IMR-90 (cell line): ENCODE results near the gene PTPRN2. TPM values are rescaled to one million over a fixed set of nuclear protein-coding genes. Genes with fewer than 3 reads are reported as not detected.

Experiments
- ATAC-seq: fragments of 200-7000 bp; cut with Tn5 transposase; 2 replicates; pipeline ENCODE4 v1.9.1; 2020; ENCODE audit warnings: low read depth, mild to moderate bottlenecking, moderate library complexity
- BruUV-seq: library from RNA; stranded (reverse); fragments of 400-500 nt; replicated peaks from 2 replicates; lab custom pipeline; 2021; lab: Mats Ljungman, UMichigan
- CTCF ChIA-PET: fragments of 300-600 bp; formaldehyde crosslinking; extraction: SDS; loops from one replicate; lab custom pipeline; 2021; ENCODE audit warnings: antibody characterized with exemption; lab: Yijun Ruan, JAX
- POLR2A ChIA-PET: fragments of 300-600 bp; sonication (Branson Sonifier 250); formaldehyde crosslinking; loops from one replicate; lab custom pipeline; 2022; ENCODE audit warnings: antibody characterized with exemption; ENCODE audit not compliant: unreplicated experiment; lab: Charles Lee
- DNase-seq: peaks from one replicate; pipeline ENCODE4 v3.0.0; 2013
- H2AFZ ChIP-seq: replicated peaks from 2 replicates; pipeline ENCODE3; 2013; ENCODE audit warnings: low read length, mild to moderate bottlenecking; ENCODE audit not compliant: poor library complexity
- H2AK5ac ChIP-seq: 2 replicates; pipeline ENCODE4 v1.6.1; 2013; ENCODE audit warnings: low read depth, low read length, inconsistent platforms
- H2AK9ac ChIP-seq: replicated peaks from 2 replicates; pipeline ENCODE3; 2013; ENCODE audit warnings: mild to moderate bottlenecking, low read depth, low read length, moderate library complexity; ENCODE audit not compliant: poor library complexity
- H2BK120ac ChIP-seq: 2 replicates; pipeline ENCODE4 v1.6.1; 2013; ENCODE audit warnings: low read depth, low read length, inconsistent platforms
- H2BK15ac ChIP-seq: 3 replicates; pipeline ENCODE4 v1.6.1; 2013; ENCODE audit warnings: low read depth, low read length, inconsistent platforms
- H2BK20ac ChIP-seq: 2 replicates; pipeline ENCODE4 v1.6.1; 2013; ENCODE audit warnings: low read depth, mild to moderate bottlenecking, inconsistent platforms, low read length, moderate library complexity
- H2BK5ac ChIP-seq: 2 replicates; pipeline ENCODE4 v1.6.1; 2013; ENCODE audit warnings: mild to moderate bottlenecking, low read depth, low read length, inconsistent platforms; ENCODE audit not compliant: poor library complexity, severe bottlenecking
- H3K14ac ChIP-seq: replicated peaks from 2 replicates; pipeline ENCODE4 v1.6.1; 2013; ENCODE audit warnings: low read depth, low read length, inconsistent platforms
- H3K18ac ChIP-seq: 2 replicates; pipeline ENCODE4 v1.6.1; 2013; ENCODE audit warnings: low read depth, low read length, control low read depth
- H3K23ac ChIP-seq: 2 replicates; pipeline ENCODE4 v1.6.1; 2013; ENCODE audit warnings: low read depth, low read length, inconsistent platforms
- H3K27ac ChIP-seq: 2 replicates; pipeline ENCODE4 v1.5.1; 2013; ENCODE audit warnings: mild to moderate bottlenecking, control low read depth, low read length; ENCODE audit not compliant: insufficient read depth
- H3K27me3 ChIP-seq: 2 replicates; pipeline ENCODE4 v1.6.1; 2013; ENCODE audit warnings: low read length; ENCODE audit not compliant: control insufficient read depth, insufficient read depth
- H3K36me3 ChIP-seq: 2 replicates; pipeline ENCODE4 v1.6.1; 2013; ENCODE audit warnings: low read length, mixed read lengths; ENCODE audit not compliant: control insufficient read depth, insufficient read depth
- H3K4ac ChIP-seq: 2 replicates; pipeline ENCODE4 v1.6.1; 2013; ENCODE audit warnings: low read depth, low read length, inconsistent platforms
- H3K4me1 ChIP-seq: 2 replicates; pipeline ENCODE4 v1.6.1; 2013; ENCODE audit warnings: low read length, mixed read lengths; ENCODE audit not compliant: control insufficient read depth, insufficient read depth
- H3K4me2 ChIP-seq: 2 replicates; pipeline ENCODE4 v1.6.1; 2013; ENCODE audit warnings: low read depth, mild to moderate bottlenecking, control low read depth, low read length, moderate library complexity
- H3K4me3 ChIP-seq: 2 replicates; pipeline ENCODE4 v1.5.1; 2013; ENCODE audit warnings: low read depth, mild to moderate bottlenecking, control low read depth, low read length, moderate library complexity; ENCODE audit not compliant: insufficient read depth
- H3K56ac ChIP-seq: 2 replicates; pipeline ENCODE4 v1.6.1; 2013; ENCODE audit warnings: low read length, inconsistent platforms; ENCODE audit not compliant: insufficient read depth; ENCODE audit errors: extremely low read depth
- H3K79me1 ChIP-seq, 2 experiments: 2 replicates each; pipeline ENCODE4 v1.6.1; 2013; ENCODE audit warnings: low read length in 2 of 2, inconsistent platforms in 1 of 2, low read depth in 1 of 2
- H3K9ac ChIP-seq: 2 replicates; pipeline ENCODE4 v1.6.1; 2013; ENCODE audit warnings: low read depth, low read length, control low read depth
- H3K9me1 ChIP-seq: 2 replicates; pipeline ENCODE4 v1.6.1; 2013; ENCODE audit warnings: low read length, inconsistent platforms; ENCODE audit not compliant: insufficient read depth
- H3K9me3 ChIP-seq: 2 replicates; pipeline ENCODE4 v1.6.1; 2013; ENCODE audit warnings: low read length; ENCODE audit not compliant: control insufficient read depth, insufficient read depth
- H4K20me1 ChIP-seq: 2 replicates; pipeline ENCODE4 v1.6.1; 2013; ENCODE audit warnings: low read length, inconsistent platforms; ENCODE audit not compliant: insufficient read depth
- H4K5ac ChIP-seq: 2 replicates; pipeline ENCODE4 v1.6.1; 2013; ENCODE audit warnings: mild to moderate bottlenecking, low read depth, low read length, control low read depth
- H4K8ac ChIP-seq, 2 experiments: 2 replicates each; pipeline ENCODE4 v1.6.1; 2013; ENCODE audit warnings: low read depth in 2 of 2, low read length in 2 of 2, control low read depth in 1 of 2, inconsistent platforms in 1 of 2
- H4K91ac ChIP-seq: 2 replicates; pipeline ENCODE4 v1.6.1; 2013; ENCODE audit warnings: low read depth, low read length, inconsistent platforms; ENCODE audit not compliant: insufficient read depth
- MAFK ChIP-seq: IDR thresholded peaks from 2 replicates; pipeline ENCODE4 v1.6.1; 2012; ENCODE audit warnings: low read depth, low read length, improper control_type of control experiment
- MAZ ChIP-seq: IDR thresholded peaks from 2 replicates; pipeline ENCODE4 v1.6.1; 2012; ENCODE audit warnings: low read depth, mild to moderate bottlenecking, low read length, improper control_type of control experiment, moderate library complexity, borderline replicate concordance
- MXI1 ChIP-seq: IDR thresholded peaks from 2 replicates; pipeline ENCODE4 v1.6.1; 2012; ENCODE audit warnings: low read depth, mild to moderate bottlenecking, low read length, moderate library complexity, borderline replicate concordance
- NFE2L2 ChIP-seq: fragments of 150-350 bp; IDR thresholded peaks from 2 replicates; pipeline ENCODE4 v1.6.1; 2016; ENCODE audit warnings: low read depth, mild to moderate bottlenecking, low read length
- RCOR1 ChIP-seq: IDR thresholded peaks from 2 replicates; pipeline ENCODE4 v1.6.1; 2012; ENCODE audit warnings: mild to moderate bottlenecking, low read length, improper control_type of control experiment; ENCODE audit not compliant: insufficient replicate concordance
- RFX5 ChIP-seq: IDR thresholded peaks from 2 replicates; pipeline ENCODE4 v1.8.0; 2012; ENCODE audit warnings: low read depth, mild to moderate bottlenecking, low read length, moderate library complexity
- SMC3 ChIP-seq: fragments of 150-350 bp; IDR thresholded peaks from 2 replicates; pipeline ENCODE4 v1.6.1; 2016; ENCODE audit warnings: low read depth, mild to moderate bottlenecking, antibody characterized with exemption, low read length, moderate library complexity
- WGBS, 2 experiments: methylation state at CpG; one replicate each; pipeline versions ENCODE4 v1.1.5 to v1.1.7; 2013; ENCODE audit warnings: missing lambda C conversion rate in 2 of 2; ENCODE audit not compliant: insufficient read length in 1 of 2; ENCODE audit errors: extremely low coverage in 2 of 2; 5-methylcytosine and 5-hydroxymethylcytosine counted together
- dilution Hi-C: fragments of 300-500 bp; cut with HindIII; formaldehyde crosslinking; loops from one replicate; pipeline ENCODE4 v1.14.3; 2018; ENCODE audit warnings: low sequenced_read_pairs; ENCODE audit not compliant: unreplicated experiment
- in situ Hi-C: fragments of 300-500 bp; cut with MboI; formaldehyde crosslinking; loops from 3 replicates; pipeline ENCODE4 v1.14.3; 2019; ENCODE audit warnings: low sequenced_read_pairs, inconsistent platforms, mixed read lengths
- intact Hi-C: fragments of 100-400 bp; cut with micrococcal nuclease; formaldehyde crosslinking; loops from 2 replicates; pipeline ENCODE4 v1.10.0; 2022
- polyA plus RNA-seq, 3 experiments: library from polyadenylated mRNA; depleted of rRNA; stranded (reverse); fragments of >200 nt; gene quantifications; 2 replicates each; pipeline ENCODE4 v1.2.3, GENCODE V29; 2012; ENCODE audit warnings: low replicate concordance in 1 of 3
- total RNA-seq: library from RNA; depleted of rRNA; stranded (reverse); fragments of >200 nt; gene quantifications from 2 replicates; pipeline ENCODE4 v1.2.3, GENCODE V29; 2012
- TF ChIP-seq, protein P1 (sequence below): fragments of 150-350 bp; IDR thresholded peaks from 2 replicates; pipeline ENCODE4 v1.6.1; 2016; ENCODE audit warnings: low read depth, mild to moderate bottlenecking, low read length, moderate library complexity, borderline replicate concordance

PTPRN2 gene
- total and polyA plus RNA-seq, 2 of the 4 experiments (the other 2 are of a cell fraction), result 0.03 TPM; not detected in 1

DNA sequence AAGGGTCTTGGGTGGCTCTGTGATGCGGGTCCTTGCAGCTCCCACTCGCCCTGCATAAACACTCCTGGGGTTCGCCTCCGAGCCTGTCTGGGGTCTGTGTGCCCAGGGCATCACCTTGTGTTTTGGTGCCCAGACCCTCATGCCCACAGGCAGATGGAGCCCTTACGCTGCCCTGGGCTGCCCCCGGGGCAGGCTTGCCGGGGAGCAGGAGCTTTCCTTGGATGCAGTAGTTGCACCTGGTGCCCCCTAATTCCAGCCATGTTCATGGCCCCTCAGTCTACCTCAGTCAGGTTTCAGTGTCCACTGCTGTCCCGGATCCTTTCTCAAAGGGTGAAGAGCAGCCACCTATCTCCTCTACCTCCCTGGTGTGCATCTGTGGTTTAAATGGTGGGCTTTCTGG, 396.0 kb downstream of the PTPRN2 start:
- Histone ChIP-seq H2AK5ac (no peak overlapping the region), H4K8ac (no peak overlapping the region), H3K23ac (no peak overlapping the region), H3K27me3 (no peaks in the 10 kb centered on the region), H3K27ac (no peak overlapping the region), H3K9ac (no peak overlapping the region), H3K9me3 (peaks cover 65% of the 10 kb centered on the region), H3K4me3 (no peak overlapping the region), H2BK20ac (no peak overlapping the region), H3K4ac (no peak overlapping the region), H2BK5ac (no peak overlapping the region), H3K4me2 (no peak overlapping the region), H4K5ac (no peak overlapping the region), H3K79me1 (no peaks in the 10 kb centered on the region), H3K4me1 (no peaks in the 10 kb centered on the region), H4K91ac (no peak overlapping the region), H2BK15ac (no peak overlapping the region), H4K20me1 (no peaks in the 10 kb centered on the region), H2AK9ac (no peak overlapping the region), H2BK120ac (no peak overlapping the region), H3K14ac (no peak overlapping the region), H3K9me1 (no peaks in the 10 kb centered on the region), H3K18ac (no peak overlapping the region), H3K36me3 (no peaks in the 10 kb centered on the region), H2AFZ (no peak overlapping the region), H3K56ac (no peak overlapping the region)
- ATAC-seq (no peak), DNase-seq (no peak)
- BruUV-seq, result no TSS peak
- ChIA-PET POLR2A (no interaction called here), CTCF (no interaction called here)
- intact Hi-C loops (no loop called here), dilution Hi-C loops (no loop called here), in situ Hi-C loops (no loop called here)
- WGBS, 2 experiments, result 60% methylated on average over 1 of the region's 8 CpGs; no CpG with 5 or more reads in 1 of the 2 experiments
- TF ChIP-seq NFE2L2 (no peak), MXI1 (no peak), RFX5 (no peak), MAFK (no peak), MAZ (no peak), SMC3 (no peak), RCOR1 (no peak)
- TF ChIP-seq, protein P1, sequence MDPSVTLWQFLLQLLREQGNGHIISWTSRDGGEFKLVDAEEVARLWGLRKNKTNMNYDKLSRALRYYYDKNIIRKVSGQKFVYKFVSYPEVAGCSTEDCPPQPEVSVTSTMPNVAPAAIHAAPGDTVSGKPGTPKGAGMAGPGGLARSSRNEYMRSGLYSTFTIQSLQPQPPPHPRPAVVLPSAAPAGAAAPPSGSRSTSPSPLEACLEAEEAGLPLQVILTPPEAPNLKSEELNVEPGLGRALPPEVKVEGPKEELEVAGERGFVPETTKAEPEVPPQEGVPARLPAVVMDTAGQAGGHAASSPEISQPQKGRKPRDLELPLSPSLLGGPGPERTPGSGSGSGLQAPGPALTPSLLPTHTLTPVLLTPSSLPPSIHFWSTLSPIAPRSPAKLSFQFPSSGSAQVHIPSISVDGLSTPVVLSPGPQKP, result no peak
